ENCODE results near the gene CTSW. TPM values are rescaled to one million over a fixed set of nuclear protein-coding genes. Genes with fewer than 3 reads are reported as not detected.
A peak's percentile ranks its signal among the peaks of the same experiment; 100 is the strongest.

The CTSW gene
- total RNA-seq, 1 donor from 2014 or later: 1.0 TPM

GRCh38 chr11:65917077-65917433, 37.4 kb downstream of the CTSW start:
- peak overlapping the region; percentile 82 to 96 (median 90) for H3K4me3 ChIP-seq (ENCODE audit: low read length in 3 of 3)
- no peaks in the 10 kb centered on the region for H3K9me3 ChIP-seq (ENCODE audit: control insufficient read depth in 3 of 3, low read length in 3 of 3)
- H3K4me1 ChIP-seq (ENCODE audit: control insufficient read depth in 3 of 3, insufficient read depth in 3 of 3, low read length in 3 of 3): peaks cover 56 to 68% (median 57%) of the 10 kb centered on the region in 3 donors
- H3K27ac ChIP-seq (ENCODE audit: low read depth, low read length): peak overlapping the region; percentile 97
- peak overlapping the region; percentile 19 to 98 (median 61) for H3K9ac ChIP-seq (ENCODE audit: low read depth in 1 of 3, low read length in 3 of 3)
- H3K36me3 ChIP-seq (ENCODE audit: control insufficient read depth in 3 of 3, insufficient read depth in 3 of 3, low read length in 3 of 3): peaks cover 3 to 19% (median 12%) of the 10 kb centered on the region in 3 donors
- H3K27me3 ChIP-seq (ENCODE audit: control insufficient read depth in 3 of 3, insufficient read depth in 3 of 3, low read length in 3 of 3): peaks cover 0 to 3% (median 0%) of the 10 kb centered on the region in 3 donors

DNA sequence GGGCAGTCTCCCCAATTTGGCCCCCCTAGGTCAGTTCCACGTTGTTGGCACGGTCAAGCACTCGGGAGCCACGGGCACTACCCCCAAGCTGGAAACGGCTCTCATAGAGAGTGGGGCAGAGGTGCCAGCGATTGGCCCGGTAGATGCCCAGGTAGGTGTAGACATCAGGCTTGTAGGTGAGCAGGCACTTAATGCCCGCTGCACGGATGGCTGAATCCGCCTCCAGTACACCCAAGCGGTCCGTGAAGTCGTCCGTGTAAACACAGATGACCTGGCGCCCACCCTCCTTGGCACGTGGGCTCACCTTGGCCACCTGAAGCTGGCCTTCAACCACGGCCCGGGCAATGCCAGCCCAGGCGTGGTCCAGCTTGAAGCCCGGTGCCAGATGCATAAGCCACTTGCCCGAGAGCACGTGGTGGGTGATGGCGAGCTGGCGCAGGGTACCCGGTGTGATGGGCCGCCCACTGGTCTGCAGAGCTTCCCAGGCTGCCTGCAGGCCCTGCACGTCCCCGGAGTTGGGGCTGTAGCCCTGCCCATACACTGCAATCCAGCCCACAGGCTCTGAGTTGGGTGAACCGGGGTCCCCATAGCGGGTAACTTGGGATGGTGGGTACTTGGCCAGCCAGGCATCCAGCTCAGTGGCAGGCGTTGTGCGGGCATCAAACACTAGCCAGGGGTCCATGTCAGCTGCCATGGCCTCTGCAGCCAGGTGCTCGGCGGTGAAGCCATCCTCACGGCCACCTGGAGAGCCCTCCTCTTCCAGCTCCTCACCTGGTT, 38.0 kb downstream of the CTSW start:
- Histone ChIP-seq H3K9me3 (ENCODE audit: control insufficient read depth in 3 of 3, low read length in 3 of 3) (no peaks in the 10 kb centered on the region), H3K4me3 (ENCODE audit: low read length in 3 of 3) (peak overlapping the region; percentile 82 to 96 (median 90)), H3K27ac (ENCODE audit: low read depth, low read length) (peak overlapping the region; percentile 97), H3K36me3 (ENCODE audit: control insufficient read depth in 3 of 3, insufficient read depth in 3 of 3, low read length in 3 of 3) (peaks cover 6 to 23% (median 18%) of the 10 kb centered on the region in 3 donors), H3K9ac (ENCODE audit: low read depth in 1 of 3, low read length in 3 of 3) (peak overlapping the region; percentile 96 to 99 (median 98)), H3K27me3 (ENCODE audit: control insufficient read depth in 3 of 3, insufficient read depth in 3 of 3, low read length in 3 of 3) (no peaks in the 10 kb centered on the region), H3K4me1 (ENCODE audit: control insufficient read depth in 3 of 3, insufficient read depth in 3 of 3, low read length in 3 of 3) (peaks cover 51 to 63% (median 53%) of the 10 kb centered on the region in 3 donors)

DNA sequence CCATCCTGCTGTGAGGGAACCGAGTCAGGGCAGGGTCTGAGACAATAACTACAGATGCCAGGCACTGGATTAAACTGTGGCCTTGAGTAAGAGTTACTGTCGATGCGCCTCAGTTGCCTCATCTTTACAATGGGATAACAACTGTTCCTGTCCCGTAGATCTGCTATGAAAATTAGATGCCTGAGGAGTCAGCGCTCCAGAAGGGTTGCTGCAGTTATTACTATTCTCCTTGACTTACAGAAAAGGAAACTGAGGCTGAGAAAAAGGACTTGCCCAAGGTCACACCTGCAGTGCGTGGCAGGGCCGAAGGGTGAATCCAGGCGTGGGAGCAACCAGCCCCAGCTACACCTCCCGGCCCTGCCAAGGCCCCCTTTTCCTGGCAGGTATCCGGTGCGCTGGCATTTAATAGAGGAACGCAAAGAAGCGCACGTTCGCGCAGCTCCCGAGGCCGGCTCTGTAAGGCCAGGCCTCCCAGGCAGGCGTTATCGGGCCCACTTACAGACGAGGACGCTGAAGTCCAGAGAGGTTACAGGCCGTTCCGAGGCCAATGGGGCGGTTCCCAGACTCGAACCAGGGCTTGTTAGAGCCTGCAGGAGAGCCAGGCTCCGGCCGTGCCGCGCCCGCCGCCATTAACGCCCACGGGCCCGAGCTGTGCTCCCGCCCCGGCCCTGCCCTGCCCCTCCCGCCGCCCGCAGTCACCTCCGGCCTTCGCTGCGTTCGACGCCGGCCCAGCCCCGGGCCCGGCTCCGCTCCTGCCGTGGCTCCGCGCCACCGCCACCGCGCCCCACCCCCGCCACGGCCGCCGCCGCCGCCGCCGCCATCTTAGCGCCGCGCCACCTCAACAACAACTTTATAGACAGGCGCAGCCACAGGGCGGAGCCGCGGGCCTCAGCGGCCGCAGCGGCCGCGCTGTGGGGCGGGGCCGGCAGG, 38.8 kb downstream of the CTSW start, which contains the start of gene C11orf68:
Gene C11orf68 (minus strand): TSS at position 852 of the 930 bp plus-strand sequence. CDS start 31 bp downstream, at position 821.
- peaks cover 9 to 26% (median 26%) of the 10 kb centered on the region in 3 donors for H3K36me3 ChIP-seq (ENCODE audit: control insufficient read depth in 3 of 3, insufficient read depth in 3 of 3, low read length in 3 of 3)
- no peaks in the 10 kb centered on the region for H3K27me3 ChIP-seq (ENCODE audit: control insufficient read depth in 3 of 3, insufficient read depth in 3 of 3, low read length in 3 of 3)
- peak within 1 kb of the TSS; percentile 82 to 96 (median 90) for H3K4me3 ChIP-seq (ENCODE audit: low read length in 3 of 3)
- H3K27ac ChIP-seq (ENCODE audit: low read depth, low read length): peak within 1 kb of the TSS; percentile 97
- H3K4me1 ChIP-seq (ENCODE audit: control insufficient read depth in 3 of 3, insufficient read depth in 3 of 3, low read length in 3 of 3): peaks cover 50 to 55% (median 52%) of the 10 kb centered on the region in 3 donors
- H3K9ac ChIP-seq (ENCODE audit: low read depth in 1 of 3, low read length in 3 of 3): peak within 1 kb of the TSS; percentile 96 to 99 (median 98)
- H3K9me3 ChIP-seq (ENCODE audit: control insufficient read depth in 3 of 3, low read length in 3 of 3): no peaks in the 10 kb centered on the region

GRCh38 chr11:65919141-65919572, 39.5 kb downstream of the CTSW start, which contains the start of gene DRAP1:
Gene DRAP1, plus strand, starts transcription at chr11:65919426. Its CDS starts 76 bp downstream, at chr11:65919502.
- Histone ChIP-seq H3K9me3 (ENCODE audit: control insufficient read depth in 3 of 3, low read length in 3 of 3) (no peaks in the 10 kb centered on the region), H3K27me3 (ENCODE audit: control insufficient read depth in 3 of 3, insufficient read depth in 3 of 3, low read length in 3 of 3) (no peaks in the 10 kb centered on the region), H3K27ac (ENCODE audit: low read depth, low read length) (peak within 1 kb of the TSS; percentile 97), H3K4me3 (ENCODE audit: low read length in 3 of 3) (peak within 1 kb of the TSS; percentile 82 to 96 (median 90)), H3K9ac (ENCODE audit: low read depth in 1 of 3, low read length in 3 of 3) (peak within 1 kb of the TSS; percentile 96 to 99 (median 98)), H3K4me1 (ENCODE audit: control insufficient read depth in 3 of 3, insufficient read depth in 3 of 3, low read length in 3 of 3) (peaks cover 50 to 55% (median 52%) of the 10 kb centered on the region in 3 donors), H3K36me3 (ENCODE audit: control insufficient read depth in 3 of 3, insufficient read depth in 3 of 3, low read length in 3 of 3) (peaks cover 9 to 26% (median 26%) of the 10 kb centered on the region in 3 donors)

- H3K9ac ChIP-seq (ENCODE audit: low read depth in 1 of 3, low read length in 3 of 3): peak overlapping the region; percentile 76 to 80 (median 76)
- H3K4me3 ChIP-seq (ENCODE audit: low read length in 3 of 3): peak overlapping the region; percentile 69 to 80 (median 79)
- H3K9me3 ChIP-seq (ENCODE audit: control insufficient read depth in 3 of 3, low read length in 3 of 3): no peaks in the 10 kb centered on the region
- H3K27ac ChIP-seq (ENCODE audit: low read depth, low read length): peak overlapping the region; percentile 60
- peaks cover 9 to 26% (median 26%) of the 10 kb centered on the region in 3 donors for H3K36me3 ChIP-seq (ENCODE audit: control insufficient read depth in 3 of 3, insufficient read depth in 3 of 3, low read length in 3 of 3)
- H3K4me1 ChIP-seq (ENCODE audit: control insufficient read depth in 3 of 3, insufficient read depth in 3 of 3, low read length in 3 of 3): peaks cover 47 to 51% (median 49%) of the 10 kb centered on the region in 3 donors
- no peaks in the 10 kb centered on the region for H3K27me3 ChIP-seq (ENCODE audit: control insufficient read depth in 3 of 3, insufficient read depth in 3 of 3, low read length in 3 of 3)
These were observed 40.1 kb downstream of the CTSW start for GRCh38 chr11:65919573-65920371.

DNA sequence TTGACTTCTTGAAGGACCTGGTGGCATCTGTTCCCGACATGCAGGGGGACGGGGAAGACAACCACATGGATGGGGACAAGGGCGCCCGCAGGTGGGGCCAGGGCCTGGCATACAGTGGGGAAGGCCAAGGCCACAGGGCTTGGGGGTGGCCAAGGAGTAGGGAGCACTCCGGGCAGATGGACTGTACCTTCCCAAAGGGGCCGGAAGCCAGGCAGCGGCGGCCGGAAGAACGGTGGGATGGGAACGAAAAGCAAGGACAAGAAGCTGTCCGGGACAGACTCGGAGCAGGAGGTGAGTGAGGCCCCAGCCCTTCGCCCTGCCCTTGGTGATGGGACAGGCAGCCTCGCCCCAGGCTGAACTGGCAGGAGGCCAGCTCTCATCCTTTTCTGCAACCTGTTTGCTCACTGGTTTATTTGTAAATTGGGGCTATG, 40.8 kb downstream of the CTSW start:
- H3K27ac ChIP-seq (ENCODE audit: low read depth, low read length): no peak overlapping the region
- peak overlapping the region; percentile 69 to 80 (median 79) for H3K4me3 ChIP-seq (ENCODE audit: low read length in 3 of 3)
- H3K9ac ChIP-seq (ENCODE audit: low read depth in 1 of 3, low read length in 3 of 3): peak overlapping the region; percentile 76 to 80 (median 76)
- H3K9me3 ChIP-seq (ENCODE audit: control insufficient read depth in 3 of 3, low read length in 3 of 3): no peaks in the 10 kb centered on the region
- peaks cover 41 to 45% (median 43%) of the 10 kb centered on the region in 3 donors for H3K4me1 ChIP-seq (ENCODE audit: control insufficient read depth in 3 of 3, insufficient read depth in 3 of 3, low read length in 3 of 3)
- peaks cover 9 to 26% (median 26%) of the 10 kb centered on the region in 3 donors for H3K36me3 ChIP-seq (ENCODE audit: control insufficient read depth in 3 of 3, insufficient read depth in 3 of 3, low read length in 3 of 3)
- H3K27me3 ChIP-seq (ENCODE audit: control insufficient read depth in 3 of 3, insufficient read depth in 3 of 3, low read length in 3 of 3): no peaks in the 10 kb centered on the region

DNA sequence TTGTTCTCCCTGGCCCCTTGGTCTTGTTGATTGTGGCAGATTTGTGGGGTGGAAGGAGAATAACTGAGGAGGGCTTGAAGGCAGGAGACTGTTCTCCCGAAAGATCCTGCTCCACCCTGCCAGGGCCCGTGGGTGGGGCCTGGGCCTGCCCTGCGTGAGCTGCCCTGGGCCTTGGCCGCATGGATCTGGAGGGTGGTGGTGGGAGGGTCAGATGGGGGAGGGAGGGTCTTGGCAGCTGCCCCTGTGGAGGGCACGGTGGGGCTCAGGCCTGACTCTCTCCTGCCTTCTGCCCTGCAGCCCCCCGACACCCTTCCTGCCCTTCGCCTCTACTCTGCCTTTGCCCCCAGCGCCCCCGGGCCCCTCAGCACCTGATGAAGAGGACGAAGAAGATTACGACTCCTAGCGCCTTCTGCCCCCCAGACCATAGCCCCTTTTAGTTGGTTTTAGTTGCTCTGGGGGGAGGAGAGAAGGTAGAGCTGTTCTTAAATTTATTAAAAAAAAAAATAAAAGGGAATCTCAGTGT, 41.5 kb downstream of the CTSW start:
- peak overlapping the region in 2 of 3 donors; percentile 69 to 80 for H3K4me3 ChIP-seq (ENCODE audit: low read length in 3 of 3)
- no peak overlapping the region for H3K27ac ChIP-seq (ENCODE audit: low read depth, low read length)
- peaks cover 34 to 38% (median 36%) of the 10 kb centered on the region in 3 donors for H3K4me1 ChIP-seq (ENCODE audit: control insufficient read depth in 3 of 3, insufficient read depth in 3 of 3, low read length in 3 of 3)
- H3K27me3 ChIP-seq (ENCODE audit: control insufficient read depth in 3 of 3, insufficient read depth in 3 of 3, low read length in 3 of 3): no peaks in the 10 kb centered on the region
- H3K9me3 ChIP-seq (ENCODE audit: control insufficient read depth in 3 of 3, low read length in 3 of 3): no peaks in the 10 kb centered on the region
- peak overlapping the region in 2 of 3 donors; percentile 76 to 80 for H3K9ac ChIP-seq (ENCODE audit: low read depth in 1 of 3, low read length in 3 of 3)
- peaks cover 9 to 26% (median 26%) of the 10 kb centered on the region in 3 donors for H3K36me3 ChIP-seq (ENCODE audit: control insufficient read depth in 3 of 3, insufficient read depth in 3 of 3, low read length in 3 of 3)

DNA sequence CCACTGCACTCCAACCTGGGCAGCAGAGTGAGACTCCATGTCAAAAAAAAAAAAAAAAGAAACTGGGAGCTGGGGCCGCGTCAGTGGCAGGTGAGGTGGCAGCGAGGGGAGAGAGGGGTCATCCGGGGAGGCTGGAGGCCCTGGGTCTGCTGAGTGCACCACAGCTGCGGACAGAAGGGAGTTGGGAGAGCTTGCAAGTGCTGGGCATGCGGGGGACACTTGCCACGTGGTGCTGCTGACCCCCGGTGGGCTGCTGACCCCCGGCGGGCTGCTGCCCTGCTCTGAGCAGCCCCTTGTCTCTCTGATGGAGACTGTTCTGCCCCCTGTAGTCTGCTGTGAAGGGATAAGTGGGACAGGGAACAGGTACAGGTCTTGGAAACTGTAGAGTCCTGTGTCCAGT, 42.2 kb downstream of the CTSW start:
- Histone ChIP-seq H3K4me3 (ENCODE audit: low read length in 3 of 3) (no peak overlapping the region), H3K9me3 (ENCODE audit: control insufficient read depth in 3 of 3, low read length in 3 of 3) (no peaks in the 10 kb centered on the region), H3K9ac (ENCODE audit: low read depth in 1 of 3, low read length in 3 of 3) (no peak overlapping the region)

More for the DNA sequence above, 42.2 kb downstream of the CTSW start:
- Histone ChIP-seq H3K27me3 (ENCODE audit: control insufficient read depth in 3 of 3, insufficient read depth in 3 of 3, low read length in 3 of 3) (no peaks in the 10 kb centered on the region), H3K4me1 (ENCODE audit: control insufficient read depth in 3 of 3, insufficient read depth in 3 of 3, low read length in 3 of 3) (peaks cover 26 to 30% (median 28%) of the 10 kb centered on the region in 3 donors), H3K36me3 (ENCODE audit: control insufficient read depth in 3 of 3, insufficient read depth in 3 of 3, low read length in 3 of 3) (peaks cover 9 to 25% (median 25%) of the 10 kb centered on the region in 3 donors), H3K27ac (ENCODE audit: low read depth, low read length) (no peak overlapping the region)
